HG03378 (cell line): ENCODE data around the gene TTC34.
"Not testable (repeated sequence)": the region's sequence is repeated elsewhere in the genome, so short reads cannot be mapped to it uniquely, and the experiment has no call there.

Experiments used
- ATAC-seq: cut with Tn5 transposase; IDR thresholded peaks from one replicate; pipeline ENCODE4 v1.9.1; 2021; ENCODE audit warnings: mild to moderate bottlenecking, moderate library complexity; ENCODE audit not compliant: unreplicated experiment

Gene TTC34

GRCh38 chr1:2630498-2631135, 170.9 kb downstream of the TTC34 start:
- ATAC-seq, result no peak

DNA sequence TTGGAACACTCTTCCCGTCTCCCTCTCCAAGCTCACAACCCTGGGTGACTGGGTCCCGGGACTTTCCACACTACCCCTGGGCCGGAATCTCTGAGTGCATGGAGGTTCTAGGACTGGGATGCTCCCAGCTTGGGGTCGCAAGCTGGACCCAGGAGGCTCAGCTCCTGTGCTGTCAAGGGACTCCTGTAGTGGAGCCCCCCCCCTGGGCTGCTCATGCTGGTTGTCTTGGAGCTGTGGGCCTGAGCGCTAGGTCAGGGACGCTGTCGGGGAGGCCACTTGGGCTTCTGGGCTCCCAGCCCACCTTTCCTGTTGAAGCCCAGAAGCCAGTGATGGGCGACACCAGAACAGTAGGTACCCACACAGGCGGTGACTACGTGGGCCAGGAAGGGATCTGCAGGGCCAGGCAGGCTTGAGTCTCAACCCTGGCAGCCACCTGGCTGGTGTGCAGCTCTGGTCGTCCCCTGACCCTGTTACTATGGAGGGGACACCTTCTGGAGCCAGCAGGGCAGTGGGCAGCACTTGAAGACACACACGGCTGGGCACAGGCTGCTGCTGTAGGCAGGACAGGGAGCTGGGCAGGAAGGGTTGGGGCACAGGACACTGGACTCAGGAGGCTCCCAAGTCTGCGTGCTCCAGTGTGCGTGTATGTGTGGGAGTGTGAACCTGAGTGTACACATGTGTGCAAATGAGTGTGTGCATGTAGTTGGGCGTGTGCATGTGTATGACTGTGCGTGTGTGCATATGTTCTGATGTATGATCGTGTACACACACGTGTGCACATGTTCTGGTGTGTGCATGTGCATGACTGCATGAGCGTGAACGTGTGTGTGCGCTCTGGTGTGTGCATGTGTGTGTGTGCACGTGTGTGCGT, 171.6 kb downstream of the TTC34 start:
- ATAC-seq, result no peak

- ATAC-seq, result no peak
Observed at GRCh38 chr1:2628933-2629626, 172.4 kb downstream of the TTC34 start.

DNA sequence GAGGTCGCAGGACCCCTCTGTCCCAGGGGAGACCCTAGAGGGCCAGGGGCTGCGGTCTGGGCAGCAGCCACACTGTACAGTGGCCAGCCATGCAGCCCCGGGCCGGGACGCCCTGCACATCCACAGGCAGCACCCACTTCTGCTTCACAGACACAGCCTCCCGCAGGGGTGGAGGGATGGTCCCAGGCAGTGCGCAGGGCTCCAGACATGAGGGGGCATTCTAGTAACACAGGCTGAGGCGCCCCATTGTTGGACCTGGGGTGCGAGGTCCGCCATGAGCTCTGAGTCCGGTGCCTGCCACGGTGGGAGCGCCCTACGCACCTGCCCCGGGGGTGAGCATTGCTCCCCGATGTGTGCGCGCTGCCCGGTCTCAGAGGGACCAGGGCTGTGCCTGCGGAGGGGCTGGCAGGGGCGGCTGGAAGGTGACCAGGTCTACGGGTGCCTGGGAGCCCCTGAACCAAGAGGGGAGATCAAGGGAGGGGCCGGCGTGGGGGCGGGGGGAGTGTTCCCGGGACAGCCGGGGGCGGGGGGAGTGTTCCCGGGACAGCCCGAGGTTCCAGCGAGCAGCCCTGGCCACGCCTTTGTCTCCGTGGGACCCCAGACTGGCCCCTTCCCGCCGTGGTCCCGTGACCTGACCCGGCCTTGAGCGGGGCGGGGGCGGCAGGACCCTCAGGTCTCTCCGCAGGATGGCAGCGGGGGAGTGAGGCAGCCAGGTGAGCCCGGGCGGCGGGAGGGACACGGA, 173.1 kb downstream of the TTC34 start:
- ATAC-seq, result no peak

- ATAC-seq, result no peak
Observed at GRCh38 chr1:2627746-2628145, 173.7 kb downstream of the TTC34 start.

DNA sequence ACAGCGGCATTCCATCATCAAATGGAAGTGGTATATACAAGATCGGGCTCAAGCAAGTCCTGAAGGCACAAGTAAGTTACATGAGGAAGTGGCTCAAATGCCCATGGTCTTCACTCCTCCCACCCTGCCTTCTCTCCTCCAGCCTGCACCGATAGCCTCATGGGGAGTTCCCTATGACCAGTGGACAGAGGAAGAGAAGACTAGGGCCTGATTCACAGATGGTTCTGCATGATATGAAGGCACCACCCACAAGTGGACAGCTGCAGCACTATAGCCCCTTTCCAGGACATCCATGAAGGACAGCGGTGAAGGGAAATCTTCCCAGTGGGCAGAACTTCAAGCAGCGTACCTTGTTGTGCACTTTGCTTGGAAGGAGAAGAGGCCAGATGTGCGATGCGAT, 175.7 kb downstream of the TTC34 start:
- ATAC-seq, result not testable (repeated sequence)

DNA sequence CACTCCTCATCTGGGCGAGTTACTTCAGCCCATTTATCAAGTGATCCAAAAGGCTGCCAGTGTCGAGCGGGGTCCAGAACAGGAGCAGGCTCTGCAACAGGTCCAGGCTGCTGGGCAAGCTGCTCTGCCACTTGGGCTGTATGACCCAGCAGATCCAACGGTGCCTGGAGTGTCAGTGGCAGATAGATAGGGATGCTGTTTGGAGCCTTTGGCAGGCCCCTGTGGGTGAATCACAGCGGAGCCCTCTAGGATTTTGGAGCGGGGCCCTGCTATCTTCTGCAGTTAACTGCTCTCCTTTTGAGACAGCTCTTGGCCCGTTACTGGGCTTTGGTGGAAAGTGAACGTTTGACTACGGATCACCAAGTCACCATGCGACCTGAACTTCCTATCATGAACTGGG, 176.2 kb downstream of the TTC34 start:
- no peak for ATAC-seq

DNA sequence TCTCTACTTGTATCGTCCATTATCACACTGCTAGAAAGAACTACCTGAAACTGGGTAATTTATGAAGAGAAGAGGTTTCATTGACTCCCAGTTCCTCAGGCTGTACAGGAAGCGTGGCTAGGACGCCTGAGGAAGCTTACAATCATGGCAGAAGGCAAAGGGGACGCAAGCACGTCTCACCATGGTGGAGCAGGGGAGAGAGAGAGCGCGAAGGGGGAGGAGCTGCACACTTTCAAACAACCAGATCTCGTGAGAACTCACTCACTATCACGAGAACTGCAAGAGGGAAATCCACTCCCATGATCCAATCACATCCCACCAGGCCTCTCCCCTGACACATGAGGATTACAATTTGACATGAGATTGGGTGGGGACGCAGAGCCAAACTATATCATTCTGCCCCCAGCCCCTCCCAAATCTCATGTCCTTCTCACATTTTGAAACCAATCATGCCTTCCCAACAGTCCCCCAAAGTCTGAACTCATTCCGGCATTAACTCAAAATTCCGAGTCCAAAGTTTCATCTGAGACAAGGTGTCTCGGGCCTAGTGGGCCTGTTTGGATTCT, 176.7 kb downstream of the TTC34 start:
- ATAC-seq, result no peak

DNA sequence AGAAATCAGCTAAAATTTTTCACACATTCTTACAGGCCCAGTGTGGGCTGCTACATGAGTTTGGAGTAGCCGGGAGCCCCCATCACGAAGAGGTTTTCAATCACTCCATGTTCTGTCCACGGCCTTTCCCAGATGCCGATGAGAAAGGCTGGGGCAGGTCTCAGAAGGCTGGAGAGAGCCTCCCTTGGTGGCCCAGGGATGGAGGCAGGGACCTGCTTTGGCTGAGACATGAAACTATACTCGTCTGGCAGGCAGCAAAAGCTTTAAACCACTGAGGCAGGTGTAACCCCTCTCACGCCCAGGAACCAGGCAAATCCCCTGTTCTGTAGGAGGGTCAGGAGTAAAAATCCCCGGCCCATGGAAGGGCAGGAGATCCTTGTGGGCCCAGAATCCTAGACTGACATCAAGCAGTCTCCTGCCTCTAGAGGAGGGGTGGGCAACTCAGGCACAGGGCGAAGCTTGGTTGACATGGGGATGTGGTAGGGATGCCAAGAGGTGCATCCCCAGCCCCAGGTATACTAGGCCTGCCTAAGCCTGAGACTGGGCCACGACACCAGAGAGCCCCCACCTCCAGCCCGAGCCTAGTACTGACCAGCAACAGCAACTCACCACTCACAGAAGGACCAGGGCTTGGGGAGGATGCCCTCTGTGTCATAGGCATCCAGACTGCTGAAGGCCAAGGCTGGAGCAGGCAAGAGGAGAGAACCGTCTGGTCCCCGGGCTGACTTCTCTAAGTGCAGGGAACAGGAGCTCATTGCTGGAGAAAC, 177.7 kb downstream of the TTC34 start:
- ATAC-seq, result no peak

GRCh38 chr1:2617971-2618470, 183.5 kb downstream of the TTC34 start:
- ATAC-seq, result no peak

DNA sequence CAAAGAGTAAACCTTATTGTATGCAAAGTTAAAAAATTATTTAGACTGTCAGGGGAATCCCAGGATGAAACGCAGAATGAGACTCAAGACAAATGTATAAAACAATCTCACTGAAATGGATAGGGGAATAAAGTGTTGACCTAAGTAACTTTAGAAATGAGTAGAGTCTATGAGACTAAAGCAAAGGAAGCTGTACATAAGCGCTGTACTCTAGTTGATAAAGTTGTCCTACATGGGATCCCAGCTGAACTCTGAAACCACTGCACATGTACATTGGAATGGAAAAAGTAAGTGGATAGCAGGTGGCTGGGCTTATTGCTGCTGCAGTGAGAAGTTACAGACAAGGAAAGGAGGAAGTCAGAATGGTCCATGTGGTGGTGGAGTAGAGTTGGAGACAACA, 187.3 kb downstream of the TTC34 start:
- no peak for ATAC-seq

DNA sequence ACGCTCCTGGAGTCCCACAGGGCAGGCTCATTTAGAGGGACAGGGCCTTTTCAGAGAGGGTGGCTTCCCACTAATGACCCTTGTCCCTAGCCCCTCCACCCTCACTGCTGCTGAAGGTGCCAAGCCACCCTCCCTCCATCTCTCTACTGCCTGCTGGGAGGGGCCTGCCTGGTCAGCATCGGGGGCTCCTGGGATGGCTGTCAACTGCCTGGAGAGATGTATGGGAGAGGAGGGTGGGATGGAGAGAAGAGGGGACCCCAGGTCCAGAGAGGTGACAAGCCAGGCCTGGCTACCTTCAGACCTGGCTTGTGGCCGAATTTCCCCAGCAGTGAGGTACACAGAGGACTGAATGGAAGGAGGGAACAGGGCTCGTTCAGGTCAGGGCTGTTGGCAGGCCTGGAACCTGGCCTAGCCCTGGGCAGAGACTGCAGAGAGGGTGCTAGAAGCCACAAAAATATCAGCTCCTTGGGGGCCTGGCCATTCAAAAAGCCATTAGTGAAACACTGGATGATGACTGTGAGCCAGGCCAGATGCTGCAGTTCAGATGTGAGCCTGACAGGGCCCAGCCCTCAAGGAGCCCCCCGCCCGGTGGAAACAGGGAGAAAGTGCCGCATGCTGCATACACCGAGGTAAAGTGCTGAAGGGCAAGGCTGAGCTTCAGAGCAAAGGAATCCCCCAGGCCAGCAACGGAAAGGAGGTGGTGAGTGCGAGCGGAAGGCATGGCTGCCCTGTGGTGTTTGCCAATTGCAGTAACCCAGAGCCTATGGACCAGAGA, 188.7 kb downstream of the TTC34 start:
- no peak for ATAC-seq

DNA sequence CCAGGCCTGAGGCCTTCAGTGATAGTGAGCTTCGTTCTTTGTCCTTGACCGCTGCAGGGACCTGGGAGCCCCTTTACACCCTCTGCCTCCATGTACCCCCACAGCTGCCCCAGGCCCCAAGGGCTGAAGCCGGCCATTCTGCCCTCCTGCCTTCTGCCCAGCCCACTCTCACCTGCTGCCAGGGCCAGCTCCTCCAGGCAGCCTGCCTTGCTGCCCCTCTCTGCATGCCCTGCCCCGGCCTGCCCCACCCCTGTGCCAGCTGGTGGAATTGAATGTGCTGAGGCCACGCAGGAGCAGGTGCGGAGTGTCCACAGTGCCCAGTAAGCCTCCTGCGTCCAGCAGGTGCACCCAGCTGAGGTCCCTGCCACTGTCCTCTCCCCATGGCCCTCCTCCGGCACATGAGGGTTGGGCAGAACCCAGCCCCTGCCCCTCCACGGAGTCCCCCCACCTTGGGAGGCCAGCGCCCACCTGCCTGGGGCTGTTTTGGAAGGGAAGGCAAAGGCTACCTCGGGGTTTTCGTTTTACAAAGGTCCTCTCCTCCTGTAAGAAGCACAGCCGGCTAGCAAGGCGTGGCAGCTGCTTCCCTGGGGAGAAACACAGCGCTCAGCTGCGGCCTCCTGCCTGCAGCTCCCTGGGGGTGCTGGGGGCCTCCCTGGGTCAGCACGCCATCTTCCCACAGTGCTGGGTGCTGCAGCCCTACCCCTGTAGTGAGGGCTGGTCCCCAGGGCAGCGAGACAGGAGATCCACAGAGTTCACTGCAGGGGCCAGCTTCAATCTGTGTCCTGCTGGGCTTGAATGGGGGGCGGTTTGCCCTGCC, 189.7 kb downstream of the TTC34 start:
- no peak for ATAC-seq

DNA sequence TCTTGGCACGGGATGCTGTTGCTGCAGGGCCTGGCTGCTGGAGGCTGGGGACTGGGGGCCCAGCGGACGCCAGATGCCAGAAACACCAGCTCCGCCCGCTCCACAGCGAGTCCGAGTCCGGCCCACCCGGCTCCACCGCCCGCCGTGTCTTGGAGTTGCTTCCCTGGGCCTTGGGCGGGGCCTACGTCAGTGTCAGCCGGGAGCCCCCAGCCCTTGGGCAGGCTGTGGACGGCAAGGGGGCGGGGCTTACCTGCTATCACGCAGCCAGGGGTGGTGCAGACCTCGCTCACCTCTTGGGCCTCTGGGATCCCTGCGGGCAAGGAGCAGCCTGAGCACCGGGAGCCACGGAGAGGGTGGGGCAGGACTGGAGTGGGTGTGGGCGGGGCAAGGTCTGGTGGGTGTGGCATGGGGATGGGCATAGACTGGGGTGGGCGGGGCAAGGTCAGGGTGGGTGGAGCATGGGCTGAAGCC, 190.4 kb downstream of the TTC34 start:
- no peak for ATAC-seq

DNA sequence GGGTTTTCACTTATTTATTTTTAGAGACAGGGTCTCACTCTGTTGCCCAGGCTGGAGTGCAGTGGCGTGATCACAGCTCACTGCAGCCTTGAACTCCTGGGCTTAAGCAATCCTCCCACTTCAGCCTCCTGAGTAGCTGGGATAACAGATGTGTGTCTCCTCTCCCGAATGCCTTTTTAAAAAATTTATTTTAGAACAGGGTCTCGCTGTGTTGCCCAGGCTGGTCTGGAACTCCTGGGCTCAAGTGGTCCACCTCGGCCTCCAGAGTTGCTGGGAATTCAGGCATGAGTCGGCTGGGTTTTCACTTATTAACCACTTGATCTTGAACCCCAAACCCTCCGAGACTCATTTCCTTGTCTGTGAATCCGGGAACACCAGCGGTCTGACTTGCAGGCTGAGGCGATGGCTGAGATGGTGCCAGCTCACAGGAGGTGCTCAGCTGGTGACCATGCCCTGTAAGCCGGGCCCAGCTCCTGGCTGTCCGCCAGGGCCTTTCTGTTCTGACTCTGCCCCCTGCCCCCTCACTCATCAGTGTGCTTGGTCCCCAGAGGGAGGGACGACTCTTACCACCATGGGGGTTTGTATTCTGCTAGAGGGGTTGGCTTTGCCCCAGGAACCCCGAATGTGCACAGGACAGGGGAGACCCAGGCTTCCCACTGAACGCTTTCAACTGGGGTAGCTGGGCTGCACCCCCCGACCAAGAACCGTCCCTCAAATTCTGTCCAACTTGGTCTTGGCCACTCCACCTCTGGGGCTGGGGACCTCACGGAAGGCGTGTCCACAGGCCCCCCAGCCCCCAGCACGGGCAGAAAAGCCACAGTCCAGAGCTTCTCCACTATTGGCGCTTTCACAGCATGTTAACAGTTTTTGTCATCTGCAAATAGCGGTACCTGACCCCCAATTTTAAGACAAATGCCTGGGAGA, 191.2 kb downstream of the TTC34 start:
- no peak for ATAC-seq

DNA sequence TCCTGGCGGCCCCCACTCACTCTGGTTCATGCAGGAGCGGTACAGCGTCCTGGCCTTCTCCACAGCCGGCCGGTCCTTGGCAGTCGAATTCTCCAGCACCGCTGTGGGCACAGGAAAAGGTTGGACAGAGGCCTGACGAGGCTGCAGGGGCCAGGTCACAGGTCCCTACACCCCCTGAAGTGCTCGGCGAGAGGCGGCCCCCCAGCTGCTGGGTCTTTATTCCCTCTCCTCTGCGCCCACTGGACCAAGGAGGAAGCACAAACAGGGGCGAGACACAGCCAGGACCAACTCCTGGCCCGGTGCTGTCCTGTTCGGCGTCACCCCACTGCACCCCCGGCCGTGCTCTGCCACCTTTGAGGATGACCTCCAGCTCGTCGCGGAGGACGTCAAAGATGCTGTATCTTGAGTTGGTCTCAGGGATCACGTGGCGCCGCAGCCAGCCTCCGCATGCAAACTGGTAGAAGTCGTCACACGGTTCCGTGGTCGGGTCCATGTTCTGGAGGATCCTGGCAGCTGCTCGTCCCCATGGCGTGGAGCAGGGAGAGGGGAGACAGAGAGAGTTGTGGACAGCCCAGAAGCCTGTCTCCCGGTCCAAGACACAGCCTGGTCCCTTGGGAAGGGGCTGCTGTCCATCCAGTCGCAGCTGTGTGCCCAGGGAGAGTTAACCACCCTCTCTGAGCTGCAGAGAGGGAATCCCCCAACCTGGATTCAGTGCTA, 192.0 kb downstream of the TTC34 start:
- ATAC-seq, result no peak
